GM12892 (cell line): ENCODE results near the gene HSPBP1.

Source experiments
- POLR2A ChIP-seq: IDR thresholded peaks from 2 replicates; pipeline ENCODE4 v1.6.1; 2011; ENCODE audit warnings: low read depth, low read length, control low read depth
- POLR2AphosphoS5 ChIP-seq: IDR thresholded peaks from 2 replicates; pipeline ENCODE4 v1.6.1; 2011; ENCODE audit warnings: low read depth, low read length, control low read depth
- TAF1 ChIP-seq: IDR thresholded peaks from 2 replicates; pipeline ENCODE4 v1.6.1; 2011; ENCODE audit warnings: low read depth, mild to moderate bottlenecking, control low read depth, low read length, borderline replicate concordance

DNA sequence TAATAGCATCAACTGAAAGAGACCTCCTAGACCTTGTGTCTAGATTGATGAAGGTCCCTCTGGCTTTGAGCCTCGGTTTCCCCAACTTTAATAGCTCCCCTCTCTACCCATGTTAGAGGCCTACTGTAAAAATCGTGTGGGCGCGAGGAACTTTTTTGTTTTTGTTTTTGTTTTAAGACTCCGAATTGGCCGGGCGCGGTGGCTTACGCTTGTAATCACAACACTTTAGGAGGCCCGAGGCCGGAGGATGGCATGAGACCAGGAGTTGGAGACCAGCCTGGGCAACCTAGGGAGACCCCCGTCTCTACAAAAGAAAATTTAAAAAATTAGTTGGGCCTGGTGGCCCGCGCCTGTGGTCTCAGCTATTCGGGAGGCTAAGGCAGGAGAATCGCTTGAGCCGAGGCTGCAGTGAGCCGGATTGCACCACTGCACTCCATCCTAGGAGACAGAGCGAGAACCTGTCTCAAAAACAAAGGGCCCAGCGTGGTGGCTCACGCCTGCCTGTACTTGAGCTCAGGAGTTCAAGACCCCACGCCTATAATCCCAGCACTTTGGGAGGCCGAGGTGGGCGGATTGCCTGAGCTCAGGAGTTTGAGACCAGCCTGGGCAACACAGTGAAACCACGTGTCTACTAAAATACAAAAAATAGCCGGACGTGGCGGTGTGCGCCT, 20.2 kb downstream of the HSPBP1 start:
- no peak for TF ChIP-seq POLR2AphosphoS5
- TF ChIP-seq POLR2A, result no peak; the same call in 1 of the 2 replicates
- TF ChIP-seq TAF1, result no peak
